B cell (primary cell): Measurements from ENCODE around the gene BTN2A1. TPM values are rescaled to one million over a fixed set of nuclear protein-coding genes. Genes with fewer than 3 reads are reported as not detected.

Experiments used
- ATAC-seq: fragments of 200-7000 bp; cut with Tn5 transposase; one replicate; pipeline ENCODE4 v1.10.0; 2021; ENCODE audit warnings: low read depth, mild to moderate bottlenecking, moderate number of reproducible peaks, moderate library complexity
- CTCF ChIA-PET: fragments of 350-600 bp; sonication (Branson Sonifier 250); formaldehyde crosslinking; loops from one replicate; lab custom pipeline; 2021; ENCODE audit warnings: antibody characterized with exemption, inconsistent platforms; lab: Charles Lee
- POLR2A ChIA-PET: fragments of 350-600 bp; sonication (Branson Sonifier 250); formaldehyde crosslinking; loops from one replicate; lab custom pipeline; 2021; ENCODE audit warnings: antibody characterized with exemption; lab: Charles Lee
- DNase-seq: peaks from one replicate; pipeline ENCODE4 v3.0.0; 2013
- H2AFZ ChIP-seq: 2 replicates; pipeline ENCODE4 v1.6.1; 2012; ENCODE audit warnings: mild to moderate bottlenecking, low read depth, low read length; ENCODE audit not compliant: insufficient read depth, poor library complexity, severe bottlenecking
- H3K27ac ChIP-seq, 2 donors: 1 replicate in 1 of 2; 2 replicates in 1 of 2; pipeline ENCODE4 v1.5.1; 2012 to 2013; ENCODE audit warnings: low read length in 2 of 2, mild to moderate bottlenecking in 2 of 2, moderate library complexity in 1 of 2
- H3K27me3 ChIP-seq, 4 experiments: fragments of 200-600 bp in 1 of 4; sonication (generic) in 1 of 4; replicated peaks in 1 of 4; 1 replicate in 2 of 4; 2 replicates in 2 of 4; pipeline versions ENCODE4 v1.6.1 to v1.7.0; 2013 to 2016; ENCODE audit warnings: low read length in 3 of 4, mild to moderate bottlenecking in 2 of 4, mixed read lengths in 1 of 4, moderate library complexity in 1 of 4; ENCODE audit not compliant: insufficient read depth in 4 of 4, control insufficient read depth in 3 of 4; ENCODE audit errors: control extremely low read depth in 1 of 4
- H3K36me3 ChIP-seq, 2 experiments: replicated peaks in 1 of 2; 1 replicate in 1 of 2; 2 replicates in 1 of 2; pipeline versions ENCODE4 v1.6.1 to v1.7.1; 2013; ENCODE audit warnings: low read length in 1 of 2; ENCODE audit not compliant: insufficient read depth in 2 of 2, control insufficient read depth in 1 of 2; ENCODE audit errors: control extremely low read depth in 1 of 2, extremely low read depth in 1 of 2
- H3K4me1 ChIP-seq, 2 donors: fragments of 200-600 bp in 1 of 2; sonication (generic) in 1 of 2; 1 replicate in 1 of 2; 2 replicates in 1 of 2; pipeline versions ENCODE4 v1.5.1 to v1.6.1; 2013 to 2017; ENCODE audit warnings: low read length in 2 of 2; ENCODE audit not compliant: control insufficient read depth in 2 of 2, insufficient read depth in 2 of 2
- H3K4me2 ChIP-seq: replicated peaks from 2 replicates; pipeline ENCODE3; 2012; ENCODE audit warnings: mild to moderate bottlenecking, low read depth, low read length; ENCODE audit not compliant: poor library complexity, severe bottlenecking
- H3K4me3 ChIP-seq, 5 experiments: fragments of 200-600 bp in 1 of 5; sonication (generic) in 1 of 5; 1 replicate in 3 of 5; 2 replicates in 2 of 5; pipeline versions ENCODE4 v1.5.1 to v1.7.0; 2011 to 2016; ENCODE audit warnings: low read length in 4 of 5, mild to moderate bottlenecking in 4 of 5, low read depth in 2 of 5, control low read depth in 1 of 5, moderate library complexity in 1 of 5; ENCODE audit not compliant: insufficient read depth in 1 of 5; ENCODE audit errors: control extremely low read depth in 1 of 5, extremely low read depth in 1 of 5
- H3K79me2 ChIP-seq: fragments of 200-600 bp; sonication (generic); one replicate; pipeline ENCODE4 v1.6.0; 2016; ENCODE audit warnings: low read length; ENCODE audit not compliant: control insufficient read depth, insufficient read depth
- H3K9ac ChIP-seq: fragments of 200-600 bp; sonication (generic); 2 replicates; pipeline ENCODE4 v1.6.1; 2017; ENCODE audit warnings: mild to moderate bottlenecking, low read length, moderate library complexity
- H3K9me3 ChIP-seq, 3 donors: one replicate each; pipeline versions ENCODE4 v1.6.1 to v1.7.1; 2013; ENCODE audit warnings: low read length in 2 of 3; ENCODE audit not compliant: control insufficient read depth in 2 of 3, insufficient read depth in 1 of 3; ENCODE audit errors: control extremely low read depth in 1 of 3
- H4K20me1 ChIP-seq: 2 replicates; pipeline ENCODE4 v1.6.0; 2012; ENCODE audit warnings: mild to moderate bottlenecking, low read length; ENCODE audit not compliant: insufficient read depth, control insufficient read depth, poor library complexity, severe bottlenecking
- H3K27ac Mint-ChIP-seq: one replicate; pipeline ENCODE4 v1.8.0; 2021; ENCODE audit warnings: mixed read lengths
- H3K27me3 Mint-ChIP-seq: one replicate; pipeline ENCODE4 v1.8.0; 2021; ENCODE audit warnings: mixed read lengths
- H3K4me1 Mint-ChIP-seq: one replicate; pipeline ENCODE4 v1.8.0; 2021; ENCODE audit warnings: mixed read lengths
- H3K4me3 Mint-ChIP-seq: one replicate; pipeline ENCODE4 v1.8.0; 2021; ENCODE audit warnings: mixed read lengths
- H3K9me3 Mint-ChIP-seq: one replicate; pipeline ENCODE4 v1.8.0; 2022; ENCODE audit warnings: mixed read lengths; ENCODE audit not compliant: insufficient read depth
- EZH2 ChIP-seq: IDR thresholded peaks from 2 replicates; pipeline ENCODE4 v1.6.1; 2012; ENCODE audit warnings: borderline replicate concordance, low read depth, mild to moderate bottlenecking, moderate library complexity, low read length; ENCODE audit not compliant: insufficient read depth, poor library complexity, severe bottlenecking
- WGBS: methylation state at CpG from one replicate; pipeline ENCODE4 v1.1.5; 2013; ENCODE audit warnings: missing lambda C conversion rate; ENCODE audit not compliant: insufficient coverage; 5-methylcytosine and 5-hydroxymethylcytosine counted together
- intact Hi-C: fragments of 100-400 bp; cut with micrococcal nuclease; formaldehyde crosslinking; loops from one replicate; pipeline ENCODE4 v1.10.0; 2022
- polyA plus RNA-seq: library from polyadenylated mRNA; depleted of rRNA; stranded (reverse); fragments of >200 nt; gene quantifications from 2 replicates; pipeline ENCODE4 v1.2.3, GENCODE V29; 2012
- total RNA-seq, 2 donors: library from RNA; stranded (reverse); fragments of 120-200 nt in 1 of 2; gene quantifications; 1 replicate in 1 of 2; 2 replicates in 1 of 2; pipeline versions ENCODE4 v1.2.3 to v1.2.4, GENCODE V29; 2013 to 2022
- TF ChIP-seq, protein P1 (sequence below): fragments of 200-600 bp; IDR thresholded peaks from one replicate; pipeline ENCODE4 v1.8.0; 2022; ENCODE audit warnings: antibody characterized with exemption, mild to moderate bottlenecking

BTN2A1 gene
- total and polyA plus RNA-seq, 2 donors (not counting 1 experiment from before 2014, with no cell fraction given), result 55.1 to 69.6 TPM

DNA sequence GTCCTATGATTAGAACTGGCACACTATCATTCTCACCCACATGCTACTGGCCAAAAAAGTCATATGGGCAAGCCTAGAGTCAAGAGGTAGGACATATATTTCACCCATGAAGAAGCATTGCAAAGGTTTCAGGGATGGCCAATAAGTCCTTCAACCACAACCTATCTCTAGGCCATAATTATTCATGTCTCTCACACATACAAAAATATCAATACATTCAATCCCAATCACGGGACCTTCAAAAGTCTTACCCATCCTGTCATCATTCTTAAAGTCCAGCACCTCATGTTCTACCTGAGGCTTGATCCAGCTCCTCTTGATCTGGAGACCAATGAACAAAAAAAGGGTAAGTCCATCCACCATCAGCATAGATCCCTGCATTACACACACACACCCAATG lies 29.7 kb downstream of the BTN2A1 start:
- no peaks in the 10 kb centered on the region for H4K20me1 ChIP-seq
- H3K9me3 ChIP-seq, result peaks cover 0 to 7% (median 0%) of the 10 kb centered on the region in 3 donors
- DNase-seq (no peak), ATAC-seq (no peak)
- ChIA-PET POLR2A (no interaction called here), CTCF (no interaction called here)
- TF ChIP-seq, protein P1, sequence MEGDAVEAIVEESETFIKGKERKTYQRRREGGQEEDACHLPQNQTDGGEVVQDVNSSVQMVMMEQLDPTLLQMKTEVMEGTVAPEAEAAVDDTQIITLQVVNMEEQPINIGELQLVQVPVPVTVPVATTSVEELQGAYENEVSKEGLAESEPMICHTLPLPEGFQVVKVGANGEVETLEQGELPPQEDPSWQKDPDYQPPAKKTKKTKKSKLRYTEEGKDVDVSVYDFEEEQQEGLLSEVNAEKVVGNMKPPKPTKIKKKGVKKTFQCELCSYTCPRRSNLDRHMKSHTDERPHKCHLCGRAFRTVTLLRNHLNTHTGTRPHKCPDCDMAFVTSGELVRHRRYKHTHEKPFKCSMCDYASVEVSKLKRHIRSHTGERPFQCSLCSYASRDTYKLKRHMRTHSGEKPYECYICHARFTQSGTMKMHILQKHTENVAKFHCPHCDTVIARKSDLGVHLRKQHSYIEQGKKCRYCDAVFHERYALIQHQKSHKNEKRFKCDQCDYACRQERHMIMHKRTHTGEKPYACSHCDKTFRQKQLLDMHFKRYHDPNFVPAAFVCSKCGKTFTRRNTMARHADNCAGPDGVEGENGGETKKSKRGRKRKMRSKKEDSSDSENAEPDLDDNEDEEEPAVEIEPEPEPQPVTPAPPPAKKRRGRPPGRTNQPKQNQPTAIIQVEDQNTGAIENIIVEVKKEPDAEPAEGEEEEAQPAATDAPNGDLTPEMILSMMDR, result no peak
- TF ChIP-seq EZH2, result no peak
- 100% methylated on average over 1 of the region's 1 CpG for WGBS
- no peak overlapping the region for H3K27ac ChIP-seq
- no peak overlapping the region for H3K9ac ChIP-seq
- Mint-ChIP-seq H3K9me3 (peaks cover 13% of the 10 kb centered on the region), H3K4me1 (no peaks in the 10 kb centered on the region), H3K4me3 (no peak overlapping the region), H3K27ac (no peak overlapping the region), H3K27me3 (no peaks in the 10 kb centered on the region)
- no peak overlapping the region for H2AFZ ChIP-seq
- H3K27me3 ChIP-seq, result no peaks in the 10 kb centered on the region
- H3K4me3 ChIP-seq, result no peak overlapping the region
- H3K36me3 ChIP-seq, result no peaks in the 10 kb centered on the region
- intact Hi-C loops, result no loop called here
- H3K4me1 ChIP-seq, result no peaks in the 10 kb centered on the region
- H3K79me2 ChIP-seq, result no peaks in the 10 kb centered on the region
- H3K4me2 ChIP-seq, result no peak overlapping the region

DNA sequence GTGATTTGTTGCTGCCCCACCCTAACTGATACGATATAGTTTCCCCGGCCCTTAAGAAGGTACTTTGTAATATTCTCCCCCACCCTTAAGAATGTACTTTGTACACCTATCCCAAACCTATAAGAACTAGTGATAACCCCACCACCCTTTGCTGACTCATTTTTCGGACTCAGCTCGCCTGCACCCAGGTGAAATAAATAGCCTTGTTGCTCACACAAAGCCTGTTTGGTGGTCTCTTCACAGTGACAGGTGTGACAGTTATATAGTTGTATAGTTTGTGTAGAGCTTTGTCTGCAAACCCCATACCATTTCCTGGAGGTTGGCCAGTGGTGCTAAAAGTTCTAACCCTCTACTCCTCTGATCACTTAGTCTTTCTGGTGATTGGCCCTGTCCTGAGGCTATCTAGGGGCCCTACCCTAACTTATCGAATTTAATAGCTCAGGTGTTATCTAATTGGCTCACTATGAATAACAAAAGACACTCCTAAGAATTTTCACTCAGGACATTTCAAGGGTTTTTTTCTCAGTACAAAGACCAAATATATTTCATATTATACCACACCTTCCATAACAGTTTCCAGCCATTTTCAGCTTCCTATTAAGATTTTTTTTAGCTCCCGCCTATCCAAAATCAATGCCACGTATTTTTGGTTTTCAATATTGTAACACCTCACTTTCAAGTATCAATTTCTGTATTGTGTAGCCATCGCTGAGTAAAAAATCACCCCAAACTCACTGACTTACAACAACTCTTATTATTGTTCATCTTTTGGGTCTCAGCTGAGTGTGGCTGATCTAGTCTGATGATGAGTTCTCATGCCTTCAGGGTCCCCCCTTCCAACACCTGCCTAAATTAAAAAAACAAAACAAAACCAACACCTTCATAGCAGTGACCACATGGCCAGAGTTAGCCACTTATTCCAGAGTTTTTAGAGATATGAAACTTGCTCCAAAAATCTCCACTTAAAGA lies 32.5 kb downstream of the BTN2A1 start:
- Histone ChIP-seq H3K36me3 (no peaks in the 10 kb centered on the region), H3K27ac (no peak overlapping the region), H3K27me3 (no peaks in the 10 kb centered on the region), H2AFZ (no peak overlapping the region), H3K4me1 (no peaks in the 10 kb centered on the region), H3K79me2 (no peaks in the 10 kb centered on the region), H3K9me3 (peaks cover 0 to 7% (median 0%) of the 10 kb centered on the region in 3 donors), H3K4me3 (no peak overlapping the region), H3K9ac (no peak overlapping the region), H3K4me2 (no peak overlapping the region), H4K20me1 (no peaks in the 10 kb centered on the region)
- Mint-ChIP-seq H3K27me3 (no peaks in the 10 kb centered on the region), H3K27ac (no peak overlapping the region), H3K4me3 (no peak overlapping the region), H3K4me1 (no peaks in the 10 kb centered on the region), H3K9me3 (peaks cover 13% of the 10 kb centered on the region)
- ChIA-PET POLR2A (no interaction called here), CTCF (no interaction called here)
- WGBS, result 81% methylated on average over 4 of the region's 8 CpGs
- intact Hi-C loops, result no loop called here
- ATAC-seq (no peak), DNase-seq (no peak)
- TF ChIP-seq EZH2, result no peak
- TF ChIP-seq, protein P1, result no peak
